PC-3 (cell line): ENCODE measurements around the gene TRAF3.

Source experiments
- CTCF ChIP-seq: fragments of 300-600 bp; sonication (generic); conservative IDR thresholded peaks from 2 replicates; pipeline ENCODE4 v1.5.1; 2017; ENCODE audit warnings: antibody characterized with exemption, low read depth, mild to moderate bottlenecking, low read length
- EZH2 ChIP-seq: fragments of 300-600 bp; sonication (generic); IDR thresholded peaks from one replicate; pipeline ENCODE4 v1.6.1; 2017; ENCODE audit warnings: antibody characterized with exemption, mild to moderate bottlenecking, low read length; ENCODE audit not compliant: unreplicated experiment
- EZH2phosphoT487 ChIP-seq: fragments of 300-600 bp; sonication (generic); IDR thresholded peaks from 2 replicates; pipeline ENCODE4 v1.6.1; 2018; ENCODE audit warnings: mild to moderate bottlenecking, antibody characterized with exemption, low read length, borderline replicate concordance

- no peak for TF ChIP-seq CTCF
- no peak for TF ChIP-seq EZH2phosphoT487
- TF ChIP-seq EZH2: no peak
These were observed 2.5 kb downstream of the TRAF3 start for GRCh38 chr14:102779574-102780315.
